Stimulated activated CD8-positive, alpha-beta memory T cell treated with anti-CD3 and anti-CD28 coated beads, Interleukin-7, amount 100 ng/mL, for 48 hours (primary cell): ENCODE measurements around the gene AK9.
A peak's percentile ranks its signal among the peaks of the same experiment; 100 is the strongest.
"Not testable (repeated sequence)": the region's sequence is repeated elsewhere in the genome, so short reads cannot be mapped to it uniquely, and the experiment has no call there.

Experiments
- DNase-seq, 2 donors: peaks; one replicate each; pipeline ENCODE4 v3.0.0-alpha.2; 2020; ENCODE audit warnings: low read depth in 1 of 2; ENCODE audit errors: extremely low read depth in 1 of 2

AK9 gene

GRCh38 chr6:109628158-109629000 is 62.6 kb downstream of the AK9 start:
- DNase-seq, result no peak

GRCh38 chr6:109626311-109626710 is 64.7 kb downstream of the AK9 start:
- DNase-seq, result no peak

GRCh38 chr6:109625199-109625598 is 65.8 kb downstream of the AK9 start:
- DNase-seq, result no peak

GRCh38 chr6:109623288-109623687 is 67.7 kb downstream of the AK9 start:
- no peak for DNase-seq

- DNase-seq, result no peak
These were observed 78.7 kb downstream of the AK9 start for GRCh38 chr6:109612268-109612667.

GRCh38 chr6:109611502-109611901 is 79.5 kb downstream of the AK9 start:
- no peak for DNase-seq

GRCh38 chr6:109610590-109610989 is 80.4 kb downstream of the AK9 start:
- DNase-seq, result no peak

- DNase-seq, result no peak
These were observed 81.3 kb downstream of the AK9 start for GRCh38 chr6:109609737-109610136.

- DNase-seq, result no peak
These were observed 84.6 kb downstream of the AK9 start for GRCh38 chr6:109606359-109606758.

- DNase-seq, result no peak
These were observed 95.0 kb downstream of the AK9 start for GRCh38 chr6:109595998-109596397.

GRCh38 chr6:109580519-109580918 is 110.5 kb downstream of the AK9 start:
- DNase-seq, result no peak

- DNase-seq, result no peak
These were observed 111.6 kb downstream of the AK9 start for GRCh38 chr6:109579361-109579760.

- DNase-seq, result not testable (repeated sequence)
These were observed 121.1 kb downstream of the AK9 start for GRCh38 chr6:109569901-109570300.

- no peak for DNase-seq
These were observed 129.2 kb downstream of the AK9 start for GRCh38 chr6:109561844-109562243.

GRCh38 chr6:109531446-109531845 is 159.6 kb downstream of the AK9 start:
- DNase-seq, result no peak

GRCh38 chr6:109527989-109528388 is 163.0 kb downstream of the AK9 start:
- no peak for DNase-seq

GRCh38 chr6:109526905-109527628 is 163.9 kb downstream of the AK9 start:
- peak in 1 of 2 donors; percentile 15 for DNase-seq

GRCh38 chr6:109524129-109524528 is 166.9 kb downstream of the AK9 start:
- DNase-seq, result no peak

- DNase-seq, result no peak
These were observed 167.5 kb downstream of the AK9 start for GRCh38 chr6:109523478-109523877.

GRCh38 chr6:109521080-109521479 is 169.9 kb downstream of the AK9 start:
- no peak for DNase-seq

- not testable (repeated sequence) for DNase-seq
These were observed 171.4 kb downstream of the AK9 start for GRCh38 chr6:109519647-109520046.

- no peak for DNase-seq
These were observed 174.1 kb downstream of the AK9 start for GRCh38 chr6:109516929-109517328.
